ENCODE results near the gene MED15.

The MED15 gene

DNA sequence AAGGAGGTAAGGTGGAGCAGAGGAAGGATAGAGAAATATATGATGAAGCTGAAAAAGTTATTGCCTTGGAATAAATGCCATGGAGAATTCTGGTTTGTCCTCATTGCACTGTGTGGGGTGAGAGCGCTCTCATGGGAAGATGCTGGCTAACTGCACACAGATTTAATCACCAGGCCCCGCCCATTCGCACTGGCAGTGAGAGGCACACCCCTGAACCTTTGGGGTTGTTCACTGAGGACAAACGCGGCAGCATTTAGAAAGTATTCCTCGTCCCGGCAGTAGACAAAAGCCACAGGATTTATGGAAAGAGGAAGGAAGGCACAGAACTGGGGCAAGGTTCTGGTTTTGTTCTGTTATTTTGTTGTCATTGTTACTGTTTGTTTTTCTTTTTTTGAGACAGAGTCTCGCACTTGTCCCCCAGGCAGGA lies 70.2 kb downstream of the MED15 start:
- FAIRE-seq = no peak
- no peak for TF ChIP-seq POLR2A (IDR thresholded peaks at IDR 0.05; ENCODE audit: low read depth, low read length)

DNA sequence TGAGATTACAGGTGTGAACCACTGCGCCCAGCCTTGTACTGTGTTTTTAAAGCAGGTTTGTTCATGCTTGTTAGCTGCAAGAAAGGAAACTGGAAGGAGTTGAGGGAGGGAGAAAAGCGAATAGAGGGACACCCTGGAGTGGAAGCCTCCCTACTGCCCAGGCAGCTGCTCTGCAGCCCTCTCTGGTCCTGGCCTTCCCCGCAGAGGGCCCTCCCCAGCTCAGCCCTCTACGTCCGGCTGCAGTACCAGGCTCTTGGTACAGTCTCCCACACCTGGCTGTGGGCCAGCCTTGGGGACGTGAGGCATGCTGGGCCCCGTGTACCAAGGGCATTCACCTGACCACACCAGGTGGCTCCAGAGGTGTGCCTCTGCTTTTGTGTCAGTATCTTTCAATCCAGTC lies 70.8 kb downstream of the MED15 start:
- FAIRE-seq = no peak
- DNase-seq (ENCODE audit: insufficient read length, low spot score) = no peak
- TF ChIP-seq POLR2A (IDR thresholded peaks at IDR 0.05; ENCODE audit: low read depth, low read length) = no peak

More for the DNA sequence above, 70.2 kb downstream of the MED15 start:
- no peak for DNase-seq (ENCODE audit: insufficient read length, low spot score)

DNA sequence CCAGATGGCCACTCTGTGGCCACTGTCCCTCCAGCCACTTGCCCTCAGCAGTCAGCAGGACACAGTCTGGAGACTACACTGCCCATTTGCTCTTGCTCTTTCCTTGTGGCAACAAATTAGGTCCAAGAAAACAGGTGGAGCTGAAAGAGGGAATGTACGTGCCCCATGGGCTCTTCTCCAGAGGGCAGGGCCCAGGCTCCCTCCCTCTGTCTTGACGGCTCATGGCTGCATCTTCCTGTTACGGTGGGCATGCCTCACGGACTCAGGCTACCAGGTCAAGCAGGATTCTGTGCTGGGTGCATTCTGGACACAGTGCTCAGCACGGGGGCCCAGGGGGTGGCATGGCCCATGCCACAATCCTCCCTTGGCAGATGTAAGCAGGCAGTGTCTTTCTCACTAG lies 71.3 kb downstream of the MED15 start:
- FAIRE-seq (no peak), DNase-seq (ENCODE audit: insufficient read length, low spot score) (no peak)
- TF ChIP-seq POLR2A (IDR thresholded peaks at IDR 0.05; ENCODE audit: low read depth, low read length) = no peak

DNA sequence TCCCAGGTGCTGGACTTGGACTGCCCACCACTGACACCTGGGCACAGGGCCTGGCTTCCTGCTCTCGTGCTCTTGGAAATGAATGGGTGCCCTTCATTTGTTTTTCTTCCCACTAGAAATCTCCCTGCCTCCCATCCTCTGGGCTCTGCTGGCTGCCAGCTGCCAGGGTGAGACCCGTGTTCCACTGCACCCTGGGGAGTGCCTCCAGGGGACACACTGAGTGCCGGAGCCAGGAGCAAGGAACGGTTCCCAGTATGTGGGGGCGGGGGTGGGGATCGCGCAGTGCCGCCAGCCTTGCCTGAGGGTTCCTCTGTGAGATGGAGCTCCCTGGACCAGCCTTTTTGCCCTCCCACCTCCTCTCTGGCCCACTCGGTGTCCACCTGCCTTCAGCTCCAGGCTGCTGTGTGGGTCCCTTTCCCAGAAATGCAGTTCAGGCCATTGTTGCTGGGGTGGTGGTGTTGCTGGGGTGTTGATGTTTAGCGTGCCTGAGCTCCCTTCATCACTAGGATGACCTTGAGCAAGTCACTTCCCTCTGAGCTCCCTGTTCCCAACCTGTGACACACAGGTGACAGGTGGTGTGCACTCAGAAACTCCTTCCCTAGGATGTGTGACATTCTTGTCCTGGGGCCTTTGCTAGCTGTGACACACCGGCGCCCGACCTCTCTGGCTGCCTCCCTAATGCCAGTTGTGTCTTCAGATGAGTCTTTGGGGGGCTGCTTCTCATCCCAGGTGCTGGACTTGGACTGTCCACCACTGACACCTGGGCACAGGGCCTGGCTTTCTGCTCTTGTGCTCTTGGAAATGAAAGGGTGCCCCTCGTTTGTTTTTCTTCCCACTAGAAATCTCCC lies 72.1 kb downstream of the MED15 start:
- TF ChIP-seq POLR2A (IDR thresholded peaks at IDR 0.05; ENCODE audit: low read depth, low read length) = no peak
- FAIRE-seq = no peak
- DNase-seq (ENCODE audit: insufficient read length, low spot score) = no peak

- no peak for DNase-seq (ENCODE audit: insufficient read length, low spot score)
- FAIRE-seq = no peak
- no peak for TF ChIP-seq POLR2A (IDR thresholded peaks at IDR 0.05; ENCODE audit: low read depth, low read length)
Observed at GRCh38 chr22:20580179-20580578, 72.8 kb downstream of the MED15 start.

DNA sequence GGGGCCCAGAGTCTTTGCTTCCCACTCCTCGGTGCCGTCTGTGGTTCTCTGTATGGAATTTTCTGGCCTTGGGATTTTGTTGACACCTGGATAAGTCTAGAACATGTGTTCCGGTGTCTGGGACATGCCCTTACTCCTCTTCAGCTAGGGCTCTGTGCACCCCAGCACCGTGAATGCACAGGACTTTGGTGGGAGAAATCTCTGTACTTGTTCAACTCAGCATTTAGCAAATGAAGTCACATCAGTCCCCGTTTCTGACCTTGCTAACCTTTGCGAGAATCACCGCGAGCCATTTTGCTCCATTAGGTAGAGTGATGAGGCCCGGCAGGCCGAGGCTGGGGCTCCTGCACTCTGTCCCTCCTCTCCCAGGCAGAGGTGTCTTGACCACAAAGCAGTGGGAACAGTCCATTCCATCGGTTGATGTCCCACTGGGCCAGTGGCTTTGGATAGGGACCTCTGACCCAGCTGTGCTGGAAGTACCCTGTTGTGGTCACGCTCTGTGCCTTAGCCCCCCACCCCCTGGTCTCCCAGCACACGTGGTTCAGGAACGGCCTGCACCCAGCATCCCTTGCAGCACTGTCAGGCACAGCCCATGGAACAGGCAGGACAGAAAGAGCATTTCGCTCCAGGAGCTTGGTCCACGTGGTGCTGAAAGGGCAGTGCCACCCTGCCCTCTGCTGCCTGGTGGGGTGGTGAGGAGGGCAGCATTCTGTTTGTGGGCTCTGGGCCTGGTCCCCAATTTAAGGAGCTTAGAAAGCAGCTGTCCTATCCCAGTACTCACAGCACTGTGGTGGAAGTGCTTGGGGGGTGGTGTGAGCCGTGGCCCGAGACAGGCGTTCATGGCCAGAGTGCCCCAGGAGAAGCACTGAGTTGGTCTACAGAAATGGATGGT lies 73.4 kb downstream of the MED15 start:
- DNase-seq (ENCODE audit: insufficient read length, low spot score) = no peak
- TF ChIP-seq POLR2A (IDR thresholded peaks at IDR 0.05; ENCODE audit: low read depth, low read length) = no peak
- no peak for FAIRE-seq

DNA sequence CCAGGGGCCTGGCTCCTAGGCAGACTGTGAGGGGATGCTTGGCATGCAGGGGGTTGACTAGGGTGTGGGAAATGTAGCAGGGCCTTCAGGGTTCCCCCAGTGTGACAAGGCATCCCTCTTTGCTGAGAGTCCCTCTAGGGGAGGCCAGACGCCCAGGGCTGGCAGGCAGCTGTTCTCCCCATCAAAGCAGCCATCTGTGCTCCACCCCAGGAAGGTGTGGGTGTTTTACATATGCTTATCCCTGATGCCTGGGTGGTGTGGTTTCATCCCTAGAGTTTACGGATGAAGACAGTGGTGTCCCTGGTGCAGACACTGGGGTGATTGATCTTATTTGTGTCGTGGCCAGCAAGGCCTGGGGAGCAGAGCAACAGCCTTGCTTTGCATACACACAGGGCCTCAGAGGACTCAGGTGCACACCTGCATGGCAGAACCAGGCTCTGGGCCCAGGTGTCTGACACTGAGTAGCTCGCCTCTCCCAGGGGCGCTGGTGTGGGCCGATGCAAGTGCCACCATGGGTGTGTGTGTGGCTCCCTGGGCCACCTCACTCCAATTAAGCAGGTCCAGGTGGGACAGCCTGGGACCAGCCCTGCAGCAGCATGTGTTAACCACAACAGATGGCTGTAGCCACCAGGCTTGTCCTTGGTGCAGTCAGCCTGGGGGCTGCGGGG lies 74.2 kb downstream of the MED15 start:
- DNase-seq (ENCODE audit: insufficient read length, low spot score) (no peak), FAIRE-seq (no peak)
- no peak for TF ChIP-seq POLR2A (IDR thresholded peaks at IDR 0.05; ENCODE audit: low read depth, low read length)

GRCh38 chr22:20582171-20582511 lies 74.7 kb downstream of the MED15 start:
- TF ChIP-seq POLR2A (IDR thresholded peaks at IDR 0.05; ENCODE audit: low read depth, low read length) = no peak
- DNase-seq (ENCODE audit: insufficient read length, low spot score) (no peak), FAIRE-seq (no peak)

DNA sequence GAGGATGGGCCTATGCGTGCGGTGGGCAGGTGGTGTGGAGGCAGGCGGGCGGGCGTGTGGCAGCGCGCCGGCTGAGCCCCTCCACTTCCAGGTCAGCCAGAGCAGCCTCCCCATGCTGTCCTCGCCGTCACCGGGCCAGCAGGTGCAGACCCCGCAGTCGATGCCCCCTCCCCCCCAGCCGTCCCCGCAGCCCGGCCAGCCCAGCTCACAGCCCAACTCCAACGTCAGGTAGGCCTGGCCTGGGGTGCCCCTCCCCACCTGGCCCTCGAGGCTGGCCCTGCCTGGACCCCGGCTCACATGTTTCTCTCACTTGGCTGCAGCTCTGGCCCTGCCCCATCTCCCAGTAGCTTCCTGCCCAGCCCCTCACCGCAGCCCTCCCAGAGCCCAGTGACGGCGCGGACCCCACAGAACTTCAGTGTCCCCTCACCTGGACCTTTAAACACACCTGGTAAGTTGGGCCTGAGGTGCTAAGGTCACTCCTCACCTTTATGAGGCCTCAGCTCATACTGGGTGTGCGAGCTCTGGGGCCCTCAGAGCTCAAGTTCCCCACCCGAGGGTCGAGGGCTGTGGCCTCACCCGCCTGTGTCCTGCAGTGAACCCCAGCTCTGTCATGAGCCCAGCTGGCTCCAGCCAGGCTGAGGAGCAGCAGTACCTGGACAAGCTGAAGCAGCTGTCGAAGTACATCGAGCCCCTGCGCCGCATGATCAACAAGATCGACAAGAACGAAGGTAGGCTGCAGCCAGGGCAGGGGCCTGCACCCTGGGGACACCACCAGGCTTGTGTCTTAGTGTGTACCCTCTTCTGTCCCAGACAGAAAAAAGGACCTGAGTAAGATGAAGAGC lies 75.3 kb downstream of the MED15 start:
- DNase-seq (ENCODE audit: insufficient read length, low spot score) (no peak), FAIRE-seq (no peak)
- no peak for TF ChIP-seq POLR2A (IDR thresholded peaks at IDR 0.05; ENCODE audit: low read depth, low read length)

- no peak for TF ChIP-seq POLR2A (IDR thresholded peaks at IDR 0.05; ENCODE audit: low read depth, low read length)
- DNase-seq (ENCODE audit: insufficient read length, low spot score) (no peak), FAIRE-seq (no peak)
Observed at GRCh38 chr22:20583471-20583922, 76.1 kb downstream of the MED15 start.

DNA sequence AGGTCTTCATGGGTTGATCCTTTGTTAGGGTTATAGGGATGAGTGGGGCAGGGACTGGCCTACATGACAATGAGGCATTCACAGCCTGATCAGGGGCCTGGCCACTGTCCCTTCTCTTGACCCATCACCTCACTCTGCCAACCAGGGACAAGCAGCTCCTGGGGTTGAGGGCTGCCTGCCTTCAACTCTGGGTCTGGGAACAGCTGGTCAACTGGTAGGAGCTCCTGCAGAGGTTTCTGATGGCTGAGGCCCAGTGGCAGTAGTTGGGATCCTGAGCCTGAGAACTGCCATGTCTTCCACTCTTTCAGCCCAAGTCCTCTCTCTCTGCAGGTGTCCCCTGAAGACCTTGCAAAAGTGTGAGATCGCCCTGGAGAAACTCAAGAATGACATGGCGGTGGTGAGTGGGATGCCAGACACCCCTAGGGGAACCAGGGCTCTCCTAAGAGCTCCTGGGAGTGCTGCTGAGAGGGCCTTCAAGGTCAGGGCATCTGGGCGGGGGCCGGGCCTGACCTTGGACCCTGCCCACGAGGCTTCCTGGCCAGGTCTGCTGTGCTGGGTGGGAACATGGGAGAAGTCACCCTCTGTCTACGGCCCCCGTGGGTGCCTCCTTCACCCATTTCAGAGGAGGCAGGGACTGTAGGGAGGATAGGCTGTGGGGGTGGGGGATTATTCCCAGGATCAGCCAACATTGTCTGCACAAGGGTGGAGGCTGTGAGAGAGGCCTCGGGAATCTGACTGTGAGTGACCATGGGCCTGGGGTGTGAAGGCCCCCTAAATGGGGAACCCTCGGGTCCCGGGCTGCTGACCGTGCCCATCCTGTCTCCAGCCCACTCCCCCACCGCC lies 76.8 kb downstream of the MED15 start:
- no peak for FAIRE-seq
- no peak for DNase-seq (ENCODE audit: insufficient read length, low spot score)
- TF ChIP-seq POLR2A (IDR thresholded peaks at IDR 0.05; ENCODE audit: low read depth, low read length) = no peak

DNA sequence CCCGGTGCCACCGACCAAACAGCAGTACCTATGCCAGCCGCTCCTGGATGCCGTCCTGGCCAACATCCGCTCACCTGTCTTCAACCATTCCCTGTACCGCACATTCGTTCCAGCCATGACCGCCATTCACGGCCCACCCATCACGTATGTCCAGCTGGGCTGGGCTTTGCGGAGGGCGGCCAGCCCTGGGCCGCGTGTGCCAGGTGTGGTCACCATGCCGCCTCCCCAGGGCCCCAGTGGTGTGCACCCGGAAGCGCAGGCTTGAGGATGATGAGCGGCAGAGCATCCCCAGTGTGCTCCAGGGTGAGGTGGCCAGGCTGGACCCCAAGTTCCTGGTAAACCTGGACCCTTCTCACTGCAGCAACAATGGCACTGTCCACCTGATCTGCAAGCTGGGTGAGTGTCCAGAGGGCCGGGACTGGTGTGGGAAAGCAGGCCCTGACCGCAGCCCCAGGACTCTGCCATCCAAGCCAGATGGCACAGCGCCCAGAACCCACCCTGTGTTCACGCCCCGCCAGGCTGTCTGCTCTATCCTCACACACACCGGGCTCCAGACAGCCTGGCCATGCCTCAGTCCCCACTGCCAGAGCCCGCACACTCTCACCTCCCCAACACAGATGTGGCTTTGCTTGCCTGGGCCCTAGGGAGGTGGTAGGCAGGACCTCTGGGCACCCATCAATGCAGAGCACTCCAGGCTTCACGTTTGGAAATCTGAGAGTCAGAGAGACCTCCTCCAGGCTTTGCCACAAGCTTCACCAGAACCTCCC lies 77.6 kb downstream of the MED15 start:
- FAIRE-seq (no peak), DNase-seq (ENCODE audit: insufficient read length, low spot score) (no peak)
- no peak for TF ChIP-seq POLR2A (IDR thresholded peaks at IDR 0.05; ENCODE audit: low read depth, low read length)

Measured in H54 (cell line).